WTC11 (cell line): ENCODE results near the gene FBXW4. TPM values are rescaled to one million over a fixed set of nuclear protein-coding genes. Genes with fewer than 3 reads are reported as not detected.

Source experiments
- ATAC-seq: fragments of 200-7000 bp; cut with Tn5 transposase; 2 replicates; pipeline ENCODE4 v1.10.0; 2021; ENCODE audit warnings: mild to moderate bottlenecking, moderate library complexity
- CTCF ChIA-PET: fragments of 300-600 bp; sonication (Branson Sonifier 250); formaldehyde crosslinking; loops from one replicate; lab custom pipeline; 2021; ENCODE audit warnings: antibody characterized with exemption; lab: Charles Lee
- POLR2A ChIA-PET: fragments of 350-600 bp; sonication (Branson Sonifier 250); formaldehyde crosslinking; loops from one replicate; lab custom pipeline; 2021; ENCODE audit warnings: antibody characterized with exemption; lab: Charles Lee
- DNase-seq: peaks from one replicate; pipeline ENCODE4 v3.0.0; 2021; ENCODE audit warnings: low spot score
- H3K27ac Mint-ChIP-seq: 2 replicates; pipeline ENCODE4 v1.8.0; 2021; ENCODE audit warnings: mixed read lengths
- H3K27me3 Mint-ChIP-seq: 2 replicates; pipeline ENCODE4 v1.8.0; 2021; ENCODE audit warnings: low read depth, mild to moderate bottlenecking, moderate library complexity, mixed read lengths
- H3K36me3 Mint-ChIP-seq: 2 replicates; pipeline ENCODE4 v1.8.0; 2021; ENCODE audit warnings: mixed read lengths
- H3K4me1 Mint-ChIP-seq: 2 replicates; pipeline ENCODE4 v1.8.0; 2022; ENCODE audit warnings: mixed read lengths
- H3K4me3 Mint-ChIP-seq: 2 replicates; pipeline ENCODE4 v1.8.0; 2021; ENCODE audit warnings: mild to moderate bottlenecking, moderate library complexity, mixed read lengths
- H3K9me3 Mint-ChIP-seq: 2 replicates; pipeline ENCODE4 v1.8.0; 2021; ENCODE audit warnings: mixed read lengths
- CREM ChIP-seq: sonication (generic); formaldehyde crosslinking; IDR thresholded peaks from 2 replicates; pipeline ENCODE4 v1.8.1; 2022; ENCODE audit warnings: mild to moderate bottlenecking, missing genetic modification reagents, moderate library complexity
- ELF4 ChIP-seq: sonication (generic); formaldehyde crosslinking; IDR thresholded peaks from 2 replicates; pipeline ENCODE4 v1.8.1; 2022; ENCODE audit warnings: low read depth, mild to moderate bottlenecking, moderate library complexity, missing genetic modification reagents
- ETV6 ChIP-seq: sonication (generic); formaldehyde crosslinking; IDR thresholded peaks from 2 replicates; pipeline ENCODE4 v1.8.1; 2022; ENCODE audit warnings: mild to moderate bottlenecking, missing genetic modification reagents
- FOXK1 ChIP-seq: sonication (generic); formaldehyde crosslinking; IDR thresholded peaks from 2 replicates; pipeline ENCODE4 v1.8.0; 2022; ENCODE audit warnings: mild to moderate bottlenecking, moderate library complexity, missing genetic modification reagents
- FOXP1 ChIP-seq: sonication (generic); formaldehyde crosslinking; IDR thresholded peaks from 2 replicates; pipeline ENCODE4 v1.8.0; 2022; ENCODE audit warnings: missing genetic modification reagents, mild to moderate bottlenecking, moderate library complexity, borderline replicate concordance
- GTF2I ChIP-seq: fragments of 250-450 bp; sonication (Bioruptor Pico); conservative IDR thresholded peaks from 2 replicates; pipeline ENCODE4 v1.4.0; 2021; ENCODE audit warnings: mild to moderate bottlenecking
- IRF1 ChIP-seq: sonication (generic); formaldehyde crosslinking; IDR thresholded peaks from 2 replicates; pipeline ENCODE4 v1.8.0; 2023; ENCODE audit warnings: missing genetic modification reagents
- KAT7 ChIP-seq: sonication (generic); formaldehyde crosslinking; IDR thresholded peaks from 2 replicates; pipeline ENCODE4 v1.8.1; 2023; ENCODE audit warnings: missing genetic modification reagents, mild to moderate bottlenecking, borderline replicate concordance
- NFATC4 ChIP-seq: fragments of 250-450 bp; sonication (Bioruptor Pico); IDR thresholded peaks from 2 replicates; pipeline ENCODE4 v1.9.0; 2021; ENCODE audit warnings: mild to moderate bottlenecking
- NR2C2 ChIP-seq: sonication (generic); formaldehyde crosslinking; IDR thresholded peaks from 2 replicates; pipeline ENCODE4 v1.8.0; 2022; ENCODE audit warnings: mild to moderate bottlenecking, missing genetic modification reagents
- PRRX2 ChIP-seq: fragments of 250-450 bp; sonication (Bioruptor Pico); IDR thresholded peaks from 2 replicates; pipeline ENCODE4 v1.8.0; 2021; ENCODE audit warnings: mild to moderate bottlenecking
- RELA ChIP-seq: sonication (generic); formaldehyde crosslinking; IDR thresholded peaks from 2 replicates; pipeline ENCODE4 v1.8.1; 2022; ENCODE audit warnings: missing genetic modification reagents, mild to moderate bottlenecking, borderline replicate concordance
- RORB ChIP-seq: fragments of 250-450 bp; sonication (Bioruptor Pico); IDR thresholded peaks from 2 replicates; pipeline ENCODE4 v1.9.0; 2021; ENCODE audit warnings: mild to moderate bottlenecking
- SP1 ChIP-seq: sonication (generic); formaldehyde crosslinking; conservative IDR thresholded peaks from 2 replicates; pipeline ENCODE4 v1.8.1; 2022; ENCODE audit warnings: missing genetic modification reagents
- STAT6 ChIP-seq: sonication (generic); formaldehyde crosslinking; conservative IDR thresholded peaks from 2 replicates; pipeline ENCODE4 v1.8.1; 2023; ENCODE audit warnings: mild to moderate bottlenecking, low read depth, missing genetic modification reagents, moderate library complexity
- TEAD4 ChIP-seq: sonication (generic); formaldehyde crosslinking; IDR thresholded peaks from 2 replicates; pipeline ENCODE4 v1.8.0; 2022; ENCODE audit warnings: mild to moderate bottlenecking, missing genetic modification reagents
- ZBTB21 ChIP-seq: sonication (generic); formaldehyde crosslinking; IDR thresholded peaks from 2 replicates; pipeline ENCODE4 v1.8.1; 2023; ENCODE audit warnings: mild to moderate bottlenecking, missing genetic modification reagents, borderline replicate concordance
- ZNF232 ChIP-seq: sonication (generic); formaldehyde crosslinking; IDR thresholded peaks from 2 replicates; pipeline ENCODE4 v1.8.0; 2022; ENCODE audit warnings: mild to moderate bottlenecking, missing genetic modification reagents
- ZNF263 ChIP-seq: sonication (generic); formaldehyde crosslinking; IDR thresholded peaks from 2 replicates; pipeline ENCODE4 v1.8.1; 2022; ENCODE audit warnings: low read depth, mild to moderate bottlenecking, moderate library complexity, missing genetic modification reagents
- ZNF317 ChIP-seq: sonication (generic); formaldehyde crosslinking; IDR thresholded peaks from 2 replicates; pipeline ENCODE4 v1.8.1; 2023; ENCODE audit warnings: low read depth, mild to moderate bottlenecking, moderate library complexity, missing genetic modification reagents, borderline replicate concordance
- ZNF416 ChIP-seq: fragments of 250-450 bp; sonication (Bioruptor Pico); IDR thresholded peaks from 2 replicates; pipeline ENCODE4 v1.9.0; 2021; ENCODE audit warnings: mild to moderate bottlenecking, inconsistent platforms
- ZNF423 ChIP-seq: fragments of 250-450 bp; sonication (Bioruptor Pico); IDR thresholded peaks from 2 replicates; pipeline ENCODE4 v2.1.2; 2022; ENCODE audit warnings: mild to moderate bottlenecking, moderate library complexity
- ZNF671 ChIP-seq: fragments of 250-450 bp; sonication (Bioruptor Pico); IDR thresholded peaks from 2 replicates; pipeline ENCODE4 v1.8.0; 2021; ENCODE audit warnings: mild to moderate bottlenecking
- ZSCAN18 ChIP-seq: fragments of 250-450 bp; sonication (Bioruptor Pico); IDR thresholded peaks from 2 replicates; pipeline ENCODE4 v2.1.2; 2022; ENCODE audit warnings: mild to moderate bottlenecking, moderate library complexity
- total RNA-seq: library from RNA; stranded (reverse); gene quantifications from 3 replicates; pipeline ENCODE4 v1.2.3, GENCODE V29; 2021
- TF ChIP-seq, protein P1 (sequence below): sonication (generic); formaldehyde crosslinking; IDR thresholded peaks from 2 replicates; pipeline ENCODE4 v1.8.1; 2022; ENCODE audit warnings: mild to moderate bottlenecking, missing genetic modification reagents, moderate library complexity, borderline replicate concordance

FBXW4 gene
- total RNA-seq, 1 experiment from 2014 or later: 45.3 TPM

GRCh38 chr10:101708073-101708472 lies 13.1 kb upstream of the FBXW4 start (continued):
- TF ChIP-seq RORB (CRISPR knock-in tag) (no peak), CREM (CRISPR knock-in tag) (no peak), ZNF423 (CRISPR knock-in tag) (no peak), NR2C2 (CRISPR knock-in tag) (no peak), PRRX2 (CRISPR knock-in tag) (no peak), SP1 (no peak), ETV6 (CRISPR knock-in tag) (no peak)
- TF ChIP-seq, protein P1, sequence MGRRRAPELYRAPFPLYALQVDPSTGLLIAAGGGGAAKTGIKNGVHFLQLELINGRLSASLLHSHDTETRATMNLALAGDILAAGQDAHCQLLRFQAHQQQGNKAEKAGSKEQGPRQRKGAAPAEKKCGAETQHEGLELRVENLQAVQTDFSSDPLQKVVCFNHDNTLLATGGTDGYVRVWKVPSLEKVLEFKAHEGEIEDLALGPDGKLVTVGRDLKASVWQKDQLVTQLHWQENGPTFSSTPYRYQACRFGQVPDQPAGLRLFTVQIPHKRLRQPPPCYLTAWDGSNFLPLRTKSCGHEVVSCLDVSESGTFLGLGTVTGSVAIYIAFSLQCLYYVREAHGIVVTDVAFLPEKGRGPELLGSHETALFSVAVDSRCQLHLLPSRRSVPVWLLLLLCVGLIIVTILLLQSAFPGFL: no peak

GRCh38 chr10:101704331-101704730 lies 9.4 kb upstream of the FBXW4 start:
- CTCF ChIA-PET: interaction anchor here (0.9 to 1.8 kb wide), 4 partner anchors 45 to 133 kb away, joined by 3 to 7 read pairs (median 3); no protein-coding TSS in a partner anchor
- TF ChIP-seq ZNF263: no peak
- TF ChIP-seq KAT7: no peak
- no peak for TF ChIP-seq ZNF416 (CRISPR knock-in tag)
- no peak for TF ChIP-seq ZNF317
- no peak for ATAC-seq
- POLR2A ChIA-PET: no interaction called here
- no peaks in the 10 kb centered on the region for H3K36me3 Mint-ChIP-seq
- no peaks in the 10 kb centered on the region for H3K9me3 Mint-ChIP-seq
- no peak for DNase-seq
- peak overlapping the region; percentile 69 for H3K27ac Mint-ChIP-seq
- H3K27me3 Mint-ChIP-seq: no peaks in the 10 kb centered on the region
- no peak overlapping the region for H3K4me3 Mint-ChIP-seq
- H3K4me1 Mint-ChIP-seq: no peaks in the 10 kb centered on the region

DNA sequence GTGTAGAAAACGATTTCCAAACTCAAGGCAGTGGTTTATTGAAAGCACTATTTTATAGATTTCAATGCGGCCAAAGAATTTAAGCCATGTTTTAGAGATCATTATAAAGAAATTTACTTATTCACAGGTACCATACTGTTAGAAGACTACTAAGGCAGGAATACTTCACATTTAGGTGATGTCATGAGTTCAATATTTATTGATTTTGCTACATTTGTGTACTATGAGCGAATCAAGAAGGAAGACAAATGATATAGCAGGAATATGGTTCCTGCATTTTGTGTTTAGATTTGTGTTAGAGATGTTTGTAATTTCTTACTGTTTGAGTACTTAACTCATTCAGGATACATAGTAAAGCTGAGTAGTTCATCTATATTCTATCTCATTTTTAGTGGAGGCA lies 1.7 kb upstream of the FBXW4 start:
- ATAC-seq (no peak), DNase-seq (no peak)
- Mint-ChIP-seq H3K27me3 (no peaks in the 10 kb centered on the region), H3K9me3 (no peaks in the 10 kb centered on the region), H3K27ac (peak overlapping the region; percentile 36; the same call in 1 of the 2 replicates), H3K4me3 (no peak overlapping the region), H3K4me1 (peaks cover 21% of the 10 kb centered on the region), H3K36me3 (no peaks in the 10 kb centered on the region)
- no peak for TF ChIP-seq KAT7
- no peak for TF ChIP-seq FOXK1
- no peak for TF ChIP-seq GTF2I
- TF ChIP-seq FOXP1 (CRISPR knock-in tag): no peak
- TF ChIP-seq ZBTB21 (CRISPR knock-in tag): no peak
- TF ChIP-seq ZNF423 (CRISPR knock-in tag): no peak
- no peak for TF ChIP-seq TEAD4 (CRISPR knock-in tag)
- no peak for TF ChIP-seq RELA (CRISPR knock-in tag)
- no peak for TF ChIP-seq STAT6 (CRISPR knock-in tag)
- no peak for TF ChIP-seq CREM (CRISPR knock-in tag)
- no peak for TF ChIP-seq PRRX2 (CRISPR knock-in tag)
- no peak for TF ChIP-seq ZNF671
- no peak for TF ChIP-seq IRF1
- TF ChIP-seq ZSCAN18 (CRISPR knock-in tag): no peak
- TF ChIP-seq ZNF232: no peak
- TF ChIP-seq NFATC4 (CRISPR knock-in tag): no peak
- no peak for TF ChIP-seq ELF4
- ChIA-PET POLR2A (no interaction called here), CTCF (interaction anchor here (0.9 to 1.3 kb wide), 2 partner anchors 79 to 94 kb away, joined by 3 to 8 read pairs; no protein-coding TSS in a partner anchor)
